ENCODE measurements around the gene ZSCAN1. TPM values are rescaled to one million over a fixed set of nuclear protein-coding genes. Genes with fewer than 3 reads are reported as not detected.

The ZSCAN1 gene
- total RNA-seq, 2 donors from 2014 or later: 2.2 to 5.2 TPM

- TF ChIP-seq CTCF (IDR thresholded peaks at IDR 0.05) (peak in 1 of 4 experiments; percentile 8), POLR2AphosphoS5 (IDR thresholded peaks at IDR 0.05) (peak; percentile 88), POLR2A (IDR thresholded peaks at IDR 0.05) (peak; percentile 27)
- peak overlapping the region; percentile 36 to 77 for H3K27ac ChIP-seq
- no peaks in the 10 kb centered on the region for H3K36me3 ChIP-seq
- H3K27me3 ChIP-seq (replicated peaks; ENCODE audit: insufficient read depth): no peaks in the 10 kb centered on the region
- no peaks in the 10 kb centered on the region for H3K4me1 ChIP-seq (replicated peaks)
- intact Hi-C loops (cut with DNase I): no loop called here
- no peaks in the 10 kb centered on the region for H3K9me3 ChIP-seq
- peak; percentile 90 for DNase-seq (ENCODE audit: low spot score)
- 8% methylated on average over 32 of the region's 41 CpGs for WGBS
- H3K4me3 ChIP-seq: peak overlapping the region; percentile 11 to 36
Measured at GRCh38 chr19:58009666-58010301, 24.0 kb upstream of the ZSCAN1 start.

- Histone ChIP-seq H3K9me3 (no peaks in the 10 kb centered on the region), H3K27ac (no peak overlapping the region), H3K36me3 (no peaks in the 10 kb centered on the region), H3K4me1 (replicated peaks) (no peaks in the 10 kb centered on the region), H3K4me3 (no peak overlapping the region), H3K27me3 (replicated peaks; ENCODE audit: insufficient read depth) (no peaks in the 10 kb centered on the region)
- TF ChIP-seq CTCF (IDR thresholded peaks at IDR 0.05): no peak
- TF ChIP-seq POLR2A (IDR thresholded peaks at IDR 0.05): no peak
- intact Hi-C loops (cut with DNase I): no loop called here
- WGBS: 57% methylated on average over 22 of the region's 22 CpGs
- no peak for DNase-seq (ENCODE audit: low spot score)
Measured at GRCh38 chr19:58010507-58010906, 23.3 kb upstream of the ZSCAN1 start.

- Histone ChIP-seq H3K27ac (no peak overlapping the region), H3K36me3 (no peaks in the 10 kb centered on the region), H3K9me3 (no peaks in the 10 kb centered on the region), H3K27me3 (replicated peaks; ENCODE audit: insufficient read depth) (no peaks in the 10 kb centered on the region), H3K4me3 (no peak overlapping the region), H3K4me1 (replicated peaks) (no peaks in the 10 kb centered on the region)
- intact Hi-C loops (cut with DNase I): no loop called here
- 38% methylated on average over 5 of the region's 5 CpGs for WGBS
- TF ChIP-seq POLR2A (IDR thresholded peaks at IDR 0.05): no peak
- no peak for TF ChIP-seq POLR2AphosphoS5 (IDR thresholded peaks at IDR 0.05)
- no peak for TF ChIP-seq CTCF (IDR thresholded peaks at IDR 0.05)
- DNase-seq (ENCODE audit: low spot score): no peak
Measured at GRCh38 chr19:58014141-58014540, 19.7 kb upstream of the ZSCAN1 start.

- 74% methylated on average over 7 of the region's 7 CpGs for WGBS
- Histone ChIP-seq H3K4me3 (no peak overlapping the region), H3K27ac (no peak overlapping the region), H3K36me3 (no peaks in the 10 kb centered on the region), H3K4me1 (replicated peaks) (no peaks in the 10 kb centered on the region), H3K27me3 (replicated peaks; ENCODE audit: insufficient read depth) (no peaks in the 10 kb centered on the region), H3K9me3 (no peaks in the 10 kb centered on the region)
- intact Hi-C loops (cut with DNase I): no loop called here
- TF ChIP-seq POLR2A (IDR thresholded peaks at IDR 0.05) (no peak), CTCF (IDR thresholded peaks at IDR 0.05) (no peak), POLR2AphosphoS5 (IDR thresholded peaks at IDR 0.05) (no peak)
- no peak for DNase-seq (ENCODE audit: low spot score)
Measured at GRCh38 chr19:58020129-58020528, 13.7 kb upstream of the ZSCAN1 start.
